ENCODE data around the gene RAB1A. TPM values are rescaled to one million over a fixed set of nuclear protein-coding genes. Genes with fewer than 3 reads are reported as not detected.
A peak's percentile ranks its signal among the peaks of the same experiment; 100 is the strongest.

Gene RAB1A
- total RNA-seq, 2 donors from 2014 or later = 187 to 212 TPM

DNA sequence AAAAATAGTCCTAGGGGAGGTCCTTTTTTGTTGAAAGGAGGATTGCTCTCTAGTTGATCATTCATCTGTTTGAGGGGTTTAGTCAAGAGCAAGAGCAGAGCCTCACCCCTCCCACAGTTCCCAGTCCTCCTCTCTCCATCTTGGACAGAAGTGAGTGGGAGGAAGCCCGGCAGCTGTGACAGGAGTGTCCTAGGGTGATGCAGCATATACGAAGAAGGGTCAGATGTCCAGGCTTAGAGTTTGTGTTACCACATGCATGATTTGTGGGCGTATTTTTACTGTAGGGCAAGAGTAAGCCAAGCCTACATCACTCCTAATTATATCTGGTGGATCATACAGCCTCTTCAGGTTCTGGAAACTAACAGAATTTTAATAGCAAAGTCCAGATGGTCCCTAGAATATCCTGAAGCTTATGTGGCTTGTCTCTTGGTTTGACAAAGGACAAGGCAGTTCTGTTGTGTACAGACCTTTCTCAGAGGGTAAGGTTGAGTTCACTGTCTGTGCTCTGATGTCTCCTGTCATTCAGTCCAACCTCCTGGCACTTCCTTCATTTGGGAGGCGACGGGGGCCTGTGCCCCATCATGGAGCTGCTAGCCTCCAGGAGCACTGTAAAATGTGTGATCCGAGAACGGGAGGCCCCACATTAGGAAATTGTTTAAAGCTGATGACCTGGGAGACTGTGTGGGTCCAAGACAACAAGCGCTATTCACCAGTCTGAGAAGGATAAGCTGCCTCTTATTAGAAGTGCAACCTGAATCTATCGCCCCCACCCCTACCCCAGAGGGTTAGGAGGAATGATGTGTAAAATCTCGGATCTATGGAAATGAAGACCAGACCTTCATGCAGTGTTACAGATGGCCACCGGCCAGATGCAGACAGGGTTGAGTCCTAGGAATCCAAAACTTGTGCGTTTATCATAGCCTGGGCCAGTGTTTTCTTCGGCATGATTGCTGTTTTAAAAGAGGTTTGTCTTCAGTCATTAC is 66.8 kb downstream of the RAB1A start:
- TF ChIP-seq, protein P1, sequence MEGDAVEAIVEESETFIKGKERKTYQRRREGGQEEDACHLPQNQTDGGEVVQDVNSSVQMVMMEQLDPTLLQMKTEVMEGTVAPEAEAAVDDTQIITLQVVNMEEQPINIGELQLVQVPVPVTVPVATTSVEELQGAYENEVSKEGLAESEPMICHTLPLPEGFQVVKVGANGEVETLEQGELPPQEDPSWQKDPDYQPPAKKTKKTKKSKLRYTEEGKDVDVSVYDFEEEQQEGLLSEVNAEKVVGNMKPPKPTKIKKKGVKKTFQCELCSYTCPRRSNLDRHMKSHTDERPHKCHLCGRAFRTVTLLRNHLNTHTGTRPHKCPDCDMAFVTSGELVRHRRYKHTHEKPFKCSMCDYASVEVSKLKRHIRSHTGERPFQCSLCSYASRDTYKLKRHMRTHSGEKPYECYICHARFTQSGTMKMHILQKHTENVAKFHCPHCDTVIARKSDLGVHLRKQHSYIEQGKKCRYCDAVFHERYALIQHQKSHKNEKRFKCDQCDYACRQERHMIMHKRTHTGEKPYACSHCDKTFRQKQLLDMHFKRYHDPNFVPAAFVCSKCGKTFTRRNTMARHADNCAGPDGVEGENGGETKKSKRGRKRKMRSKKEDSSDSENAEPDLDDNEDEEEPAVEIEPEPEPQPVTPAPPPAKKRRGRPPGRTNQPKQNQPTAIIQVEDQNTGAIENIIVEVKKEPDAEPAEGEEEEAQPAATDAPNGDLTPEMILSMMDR (IDR thresholded peaks at IDR 0.05) = no peak
- Histone ChIP-seq H3K27ac (no peak overlapping the region), H3K9me3 (no peaks in the 10 kb centered on the region), H3K36me3 (no peaks in the 10 kb centered on the region), H3K4me3 (no peak overlapping the region), H3K27me3 (no peaks in the 10 kb centered on the region), H3K4me1 (peaks cover 7% of the 10 kb centered on the region), H3K9ac (ENCODE audit: low read depth in 2 of 2, low read length in 2 of 2) (peak overlapping the region in 1 of 2 donors; percentile 28)
- DNase-seq = no peak
- intact Hi-C loops (cut with DNase I) = loop anchor here (5.0 kb wide), 2 partner anchors 124 to 509 kb away; no protein-coding TSS in a partner anchor

DNA sequence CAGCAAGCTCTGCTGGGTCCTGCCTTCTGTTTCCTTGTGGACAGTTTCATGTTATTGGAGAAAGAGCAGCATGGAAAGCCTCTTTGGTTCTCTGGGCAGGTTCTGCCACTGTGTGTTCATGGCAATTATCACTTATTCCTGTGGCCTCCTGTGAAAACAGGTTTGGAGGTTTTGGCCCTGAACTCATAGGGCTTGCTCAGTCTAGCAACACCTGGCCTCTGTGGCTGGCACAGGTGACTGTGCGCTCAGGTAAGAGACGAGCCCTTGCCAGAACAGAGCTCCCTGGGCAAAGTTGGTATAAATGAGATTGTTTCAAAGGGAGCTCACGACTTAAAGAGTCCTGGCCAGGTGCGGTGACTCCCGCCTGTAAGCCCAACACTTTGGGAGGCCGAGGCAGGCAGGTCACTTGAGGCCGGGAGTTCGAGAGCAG is 68.0 kb downstream of the RAB1A start:
- H3K9me3 ChIP-seq = no peaks in the 10 kb centered on the region
- no peaks in the 10 kb centered on the region for H3K27me3 ChIP-seq
- H3K4me3 ChIP-seq = no peak overlapping the region
- no peak overlapping the region for H3K27ac ChIP-seq
- H3K9ac ChIP-seq (ENCODE audit: low read depth in 2 of 2, low read length in 2 of 2) = no peak overlapping the region
- H3K36me3 ChIP-seq = no peaks in the 10 kb centered on the region
- TF ChIP-seq, protein P1 (IDR thresholded peaks at IDR 0.05) = no peak
- peaks cover 12% of the 10 kb centered on the region for H3K4me1 ChIP-seq
- intact Hi-C loops (cut with DNase I) = loop anchor here (5.0 kb wide), 2 partner anchors 125 to 510 kb away; no protein-coding TSS in a partner anchor
- DNase-seq = no peak

DNA sequence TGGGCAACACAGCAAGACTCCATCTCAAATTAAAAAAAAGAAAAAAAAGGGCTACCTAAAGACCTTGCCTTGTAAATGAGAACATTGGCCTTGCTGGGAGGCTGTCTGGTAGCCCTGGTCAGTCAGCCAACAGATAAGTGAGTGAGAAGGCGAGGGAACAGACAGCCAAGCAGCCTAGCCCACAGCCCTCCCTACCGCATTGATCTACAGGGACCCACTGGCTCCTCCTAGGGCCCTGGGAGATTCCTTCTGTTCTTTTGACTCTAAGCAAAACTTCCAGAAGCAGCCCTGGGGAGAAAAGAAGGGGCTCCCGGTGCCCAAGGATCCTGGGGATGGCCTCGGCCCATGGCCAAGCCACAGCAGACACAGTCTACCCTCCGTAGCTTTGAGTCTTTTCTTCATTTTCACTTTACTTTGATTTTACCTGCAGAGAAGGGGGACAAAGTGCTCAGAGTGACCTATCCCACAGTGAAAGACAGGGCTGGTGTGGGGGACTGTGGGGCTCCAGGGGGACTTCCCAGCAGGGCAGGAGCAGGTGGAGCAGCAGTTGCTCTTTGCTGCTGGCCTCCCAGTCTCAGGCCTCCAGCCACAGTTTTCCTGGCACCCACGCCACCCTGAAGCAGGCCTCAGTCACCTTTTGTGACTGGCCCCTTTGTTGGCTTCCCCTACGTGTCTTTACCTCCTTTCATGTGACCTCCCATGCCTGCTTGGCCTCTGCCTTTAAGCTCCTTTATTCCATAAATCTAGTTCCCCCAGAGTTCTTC is 68.6 kb downstream of the RAB1A start:
- H3K4me1 ChIP-seq = peaks cover 12% of the 10 kb centered on the region
- no peak overlapping the region for H3K4me3 ChIP-seq
- H3K27ac ChIP-seq = no peak overlapping the region
- no peak for DNase-seq
- intact Hi-C loops (cut with DNase I) = loop anchor here (5.0 kb wide), 2 partner anchors 126 to 511 kb away; no protein-coding TSS in a partner anchor
- no peak overlapping the region for H3K9ac ChIP-seq (ENCODE audit: low read depth in 2 of 2, low read length in 2 of 2)
- no peaks in the 10 kb centered on the region for H3K9me3 ChIP-seq
- no peaks in the 10 kb centered on the region for H3K27me3 ChIP-seq
- TF ChIP-seq, protein P1 (IDR thresholded peaks at IDR 0.05) = no peak
- H3K36me3 ChIP-seq = no peaks in the 10 kb centered on the region

DNA sequence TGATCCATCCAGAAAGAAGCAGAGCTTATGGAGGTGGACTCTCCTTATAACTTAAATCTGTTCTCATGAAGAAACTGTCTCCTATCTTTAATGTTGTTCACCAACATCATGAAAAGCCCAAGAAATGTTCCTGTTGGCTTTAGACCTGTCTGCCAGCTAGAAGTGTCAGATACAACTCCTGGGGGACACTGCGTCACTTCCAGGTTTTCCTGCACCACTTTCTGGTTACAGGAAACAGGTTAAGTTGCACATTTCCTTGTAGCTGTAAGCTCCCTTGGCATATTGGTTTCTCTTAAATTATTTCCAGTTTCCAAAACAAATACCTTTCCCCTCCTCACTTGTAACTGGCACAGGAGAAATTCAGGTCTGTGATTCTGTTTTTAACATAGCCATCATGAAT is 70.8 kb downstream of the RAB1A start:
- Histone ChIP-seq H3K9ac (ENCODE audit: low read depth in 2 of 2, low read length in 2 of 2) (peak overlapping the region in 1 of 2 donors; percentile 14), H3K9me3 (no peaks in the 10 kb centered on the region), H3K27me3 (no peaks in the 10 kb centered on the region), H3K4me1 (peaks cover 6% of the 10 kb centered on the region), H3K4me3 (no peak overlapping the region), H3K36me3 (no peaks in the 10 kb centered on the region), H3K27ac (no peak overlapping the region)
- TF ChIP-seq, protein P1 (IDR thresholded peaks at IDR 0.05) = no peak
- DNase-seq = no peak
- intact Hi-C loops (cut with DNase I) = no loop called here

DNA sequence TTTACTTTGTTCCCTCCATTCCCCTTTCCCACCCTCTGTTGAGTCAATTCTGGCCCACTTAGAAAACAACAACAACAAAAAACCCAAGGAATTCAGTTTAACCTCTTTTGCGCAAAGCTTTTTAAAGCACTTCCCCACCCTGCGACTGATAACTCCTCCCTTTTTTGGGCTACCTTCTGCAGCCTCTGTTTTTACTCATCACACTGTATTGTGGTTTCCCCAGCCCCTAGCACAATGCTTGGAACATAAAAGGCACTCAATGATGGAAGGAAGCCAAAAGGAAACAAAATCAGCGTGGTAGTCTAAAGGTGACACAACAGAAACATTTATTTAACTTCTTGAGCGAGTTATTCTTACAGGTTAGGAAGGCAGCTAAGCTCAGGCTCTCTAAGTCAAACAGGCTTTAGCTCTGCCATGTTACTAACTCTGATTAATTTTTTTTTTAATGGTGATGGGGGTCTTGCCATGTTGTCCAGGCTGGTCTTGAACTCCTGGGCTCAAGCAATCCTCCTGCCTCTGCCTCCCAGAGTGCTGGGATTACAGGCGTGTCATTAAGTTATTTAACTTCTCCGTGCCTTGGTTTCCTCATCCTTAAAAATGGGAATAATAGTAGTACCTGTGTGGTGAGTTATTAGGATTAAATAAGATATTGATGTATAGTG is 72.4 kb downstream of the RAB1A start:
- TF ChIP-seq, protein P1 (IDR thresholded peaks at IDR 0.05) = no peak
- Histone ChIP-seq H3K9ac (ENCODE audit: low read depth in 2 of 2, low read length in 2 of 2) (peak overlapping the region; percentile 83 to 92), H3K27ac (peak overlapping the region; percentile 84), H3K36me3 (no peaks in the 10 kb centered on the region), H3K27me3 (no peaks in the 10 kb centered on the region), H3K4me3 (peak overlapping the region; percentile 93), H3K9me3 (no peaks in the 10 kb centered on the region), H3K4me1 (peaks cover 6% of the 10 kb centered on the region)
- intact Hi-C loops (cut with DNase I) = no loop called here
- no peak for DNase-seq
